Stimulated activated CD8-positive, alpha-beta memory T cell treated with anti-CD3 and anti-CD28 coated beads, Interleukin-4, amount 100 ng/mL, for 48 hours (primary cell): ENCODE measurements around the gene ARL8B.
"Not testable (repeated sequence)": the region's sequence is repeated elsewhere in the genome, so short reads cannot be mapped to it uniquely, and the experiment has no call there.

Experiments
- DNase-seq: peaks from one replicate; pipeline ENCODE4 v3.0.0-alpha.2; 2020

The ARL8B gene

DNA sequence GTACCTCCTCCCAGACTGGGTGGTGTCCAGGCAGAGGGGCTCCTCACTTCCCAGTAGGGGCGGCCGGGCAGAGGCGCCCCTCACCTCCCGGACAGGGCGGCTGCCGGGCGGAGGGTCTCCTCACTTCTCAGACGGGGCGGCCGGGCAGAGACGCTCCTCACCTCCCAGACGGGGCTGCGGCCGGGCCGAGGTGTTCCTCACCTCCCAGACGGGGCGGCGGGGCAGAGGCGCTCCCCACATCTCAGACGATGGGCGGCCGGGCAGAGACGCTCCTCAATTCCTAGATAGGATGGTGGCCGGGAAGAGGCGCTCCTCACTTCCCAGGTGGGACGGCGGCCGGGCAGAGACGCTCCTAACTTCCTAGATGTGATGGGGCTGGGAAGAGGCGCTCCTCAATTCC, 8.4 kb upstream of the ARL8B start:
- not testable (repeated sequence) for DNase-seq

DNA sequence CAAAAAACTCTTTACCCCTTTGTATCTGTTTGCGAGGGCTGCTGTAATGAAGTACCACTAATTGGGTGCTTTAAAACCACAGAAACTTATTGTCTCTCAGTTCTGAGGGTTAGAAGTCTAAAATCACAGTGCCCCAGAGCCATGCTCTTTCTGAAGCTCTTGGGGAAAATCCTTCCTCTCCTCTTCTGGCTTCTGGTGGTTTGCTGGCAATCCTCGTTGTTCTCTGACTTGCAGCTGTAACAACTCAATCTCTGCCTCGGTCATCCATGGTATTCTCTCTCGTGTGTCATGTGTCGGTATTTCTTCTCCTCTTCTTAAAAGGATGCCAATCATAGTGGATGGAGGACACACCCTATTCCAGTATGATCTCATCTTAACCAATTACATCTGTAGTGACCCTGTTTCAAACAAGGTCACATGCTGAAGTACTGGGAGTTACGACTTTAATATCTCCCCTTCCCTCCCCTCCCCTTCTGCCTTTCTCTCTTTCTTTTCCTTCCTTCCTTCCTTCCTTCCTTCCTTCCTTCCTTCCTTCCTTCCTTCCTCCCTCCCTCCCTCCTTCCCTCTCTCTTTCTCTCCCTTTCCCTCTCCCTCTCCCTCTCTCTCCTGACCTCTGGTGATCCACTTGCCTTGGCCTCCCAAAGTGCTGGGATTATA, 6.5 kb upstream of the ARL8B start:
- no peak for DNase-seq

DNA sequence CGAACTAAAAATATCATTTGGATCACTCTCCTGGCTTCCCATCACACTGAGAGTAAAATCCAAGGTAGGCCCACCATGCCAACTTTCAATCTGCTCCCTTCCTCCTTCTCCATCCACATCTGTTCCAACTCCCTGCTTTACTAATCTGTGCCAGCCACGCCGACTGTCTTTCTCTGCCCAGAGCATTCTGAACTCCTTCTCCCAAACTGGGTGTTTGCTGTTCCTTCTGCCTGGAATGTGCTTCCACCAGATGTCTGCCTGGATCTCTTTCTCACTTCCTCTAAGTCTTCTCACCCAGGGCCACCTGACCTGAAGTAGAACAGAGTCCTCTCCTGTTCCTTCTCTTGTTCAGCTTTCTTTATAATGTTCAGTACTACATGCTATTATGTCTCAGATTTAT, 5.6 kb upstream of the ARL8B start:
- no peak for DNase-seq

DNA sequence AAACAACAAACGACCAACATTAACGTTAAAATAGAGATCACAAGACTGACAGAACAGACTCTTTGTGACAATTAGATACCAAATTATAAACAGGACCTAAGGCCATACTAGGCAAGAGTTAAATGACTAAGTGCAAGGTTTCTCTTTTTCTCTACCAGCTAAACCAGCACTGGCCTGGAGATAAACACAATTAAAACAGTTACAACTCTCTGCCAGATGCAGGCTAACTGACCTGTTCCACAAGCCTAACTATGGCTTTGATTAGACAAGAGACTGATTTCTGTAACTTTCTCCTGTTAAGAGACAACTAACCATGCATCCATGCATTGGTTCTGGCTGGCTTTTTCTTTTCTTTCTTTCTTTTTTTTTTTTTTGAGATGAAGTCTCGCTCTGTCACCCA, 1.6 kb upstream of the ARL8B start:
- DNase-seq: no peak

DNA sequence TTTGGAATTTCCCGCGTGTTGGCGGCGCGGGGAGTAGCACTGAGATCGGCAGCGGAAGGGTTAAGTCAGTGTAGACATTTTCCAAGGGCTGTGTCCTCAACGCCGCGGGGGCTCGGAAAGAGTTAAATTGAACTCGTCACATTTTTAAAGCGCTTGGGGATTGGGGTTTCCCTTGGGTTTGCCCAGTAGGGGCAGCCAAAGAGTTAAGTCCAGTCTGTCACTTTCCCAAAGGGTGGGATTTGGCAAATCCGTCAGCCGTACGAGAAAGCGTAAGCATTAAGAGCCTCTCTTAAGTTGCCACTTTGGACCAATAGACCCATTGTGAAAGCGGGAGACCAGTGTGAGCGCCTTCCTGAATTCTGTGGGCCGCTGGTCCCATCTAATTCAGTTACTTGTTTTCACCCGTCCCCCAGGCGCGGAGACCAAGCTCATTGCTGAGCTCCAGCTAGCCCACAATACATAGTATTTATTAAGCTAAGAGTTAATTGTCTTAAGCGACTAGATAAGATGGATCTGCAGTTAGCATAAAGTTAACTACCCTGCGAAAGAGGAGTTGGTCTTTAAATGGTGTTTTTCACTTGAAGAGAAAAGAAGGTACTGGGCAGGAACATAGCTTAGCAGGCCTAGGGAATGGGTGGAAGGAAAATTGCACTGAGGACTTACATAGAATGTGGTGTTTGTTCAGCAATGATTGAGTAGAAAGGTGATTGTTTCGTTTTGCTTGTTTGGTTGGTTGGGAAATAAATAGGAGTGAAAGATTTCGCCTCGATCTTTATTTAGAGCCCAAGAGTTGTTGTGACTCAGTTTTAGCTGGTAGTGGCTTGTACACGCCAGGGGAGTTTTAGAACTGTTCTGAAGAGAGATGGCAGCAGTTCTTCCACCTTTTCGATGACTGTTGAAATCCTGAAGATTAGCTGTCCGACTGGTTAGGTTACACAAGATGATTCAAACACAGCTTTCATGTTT, 932 bp downstream of the ARL8B start:
- DNase-seq: peak; percentile 52

GRCh38 chr3:5123937-5124336, 1.8 kb downstream of the ARL8B start:
- no peak for DNase-seq

DNA sequence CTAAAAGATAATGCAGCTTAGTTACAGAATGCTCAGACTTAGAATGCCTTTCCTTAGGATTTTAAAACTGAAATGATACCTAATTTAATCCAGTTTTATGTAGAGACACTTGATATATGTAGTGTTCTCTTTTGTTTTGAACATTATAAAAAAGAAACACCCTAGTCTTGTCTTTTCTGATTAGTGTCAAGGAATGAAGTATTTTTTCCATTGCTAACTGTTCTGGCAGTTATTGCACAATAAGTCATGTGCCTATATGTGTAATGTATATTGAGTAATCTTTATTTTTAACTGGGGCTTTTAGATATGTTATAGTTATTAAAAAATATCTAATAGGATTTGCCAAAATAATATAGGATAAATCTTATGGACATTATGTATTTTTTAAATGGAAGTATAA, 4.5 kb downstream of the ARL8B start:
- DNase-seq: no peak

GRCh38 chr3:5128849-5129248, 6.8 kb downstream of the ARL8B start:
- DNase-seq: no peak

DNA sequence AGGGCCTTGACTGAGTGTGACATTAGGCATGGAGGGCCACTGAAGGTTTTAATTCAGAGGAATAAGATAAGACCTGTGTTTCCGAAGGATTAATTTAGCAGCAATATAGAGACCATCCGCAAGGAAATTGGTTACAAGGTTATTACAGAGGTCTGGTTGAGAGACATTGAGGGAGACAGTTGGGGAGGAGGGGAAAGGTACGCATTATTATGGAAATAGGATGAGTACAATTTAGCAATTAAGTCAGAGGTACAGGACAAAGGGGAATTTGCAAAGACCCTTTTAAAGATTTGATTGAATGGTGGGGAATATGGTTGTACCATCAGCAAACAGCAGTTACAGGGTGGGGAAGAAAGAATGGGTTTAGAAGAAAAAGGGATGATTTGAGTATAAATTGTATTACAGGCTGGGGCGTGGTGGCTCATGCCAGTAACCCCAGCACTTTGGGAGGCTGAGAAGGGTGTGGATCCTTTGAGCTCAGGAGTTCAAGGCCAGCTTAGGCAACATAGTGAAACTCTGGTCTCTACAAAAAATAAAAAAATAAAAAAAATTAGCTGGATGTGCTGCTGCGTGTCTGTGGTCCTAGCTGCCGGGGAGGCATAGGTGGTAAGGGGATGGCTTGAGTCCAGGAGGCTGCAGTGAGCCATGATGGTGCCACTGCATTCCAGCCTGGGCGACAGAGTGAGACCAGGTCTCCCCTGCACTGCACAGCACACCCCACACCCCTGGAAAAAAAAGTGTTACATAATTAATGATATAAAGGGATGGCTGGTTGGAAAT, 11.3 kb downstream of the ARL8B start:
- no peak for DNase-seq

GRCh38 chr3:5134019-5134391, 11.9 kb downstream of the ARL8B start:
- no peak for DNase-seq

DNA sequence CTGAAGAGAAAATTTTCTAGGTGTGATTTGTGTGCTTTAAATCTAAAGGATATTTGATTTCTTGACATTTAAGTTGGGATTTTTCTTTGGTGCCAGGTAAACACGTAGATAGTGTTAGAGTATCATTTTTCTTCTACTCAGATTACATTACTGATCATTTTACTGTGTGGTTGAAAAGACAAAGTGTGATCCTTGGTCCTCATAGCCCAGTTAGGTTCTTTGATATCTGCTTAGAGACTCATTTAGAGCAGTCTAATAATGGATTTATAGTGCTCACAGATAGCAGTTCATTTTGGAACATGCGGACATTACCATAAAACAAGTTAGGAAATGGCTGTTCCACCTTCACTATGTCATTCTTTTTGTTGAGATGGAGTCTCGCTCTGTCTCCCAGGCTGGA, 12.4 kb downstream of the ARL8B start:
- no peak for DNase-seq

DNA sequence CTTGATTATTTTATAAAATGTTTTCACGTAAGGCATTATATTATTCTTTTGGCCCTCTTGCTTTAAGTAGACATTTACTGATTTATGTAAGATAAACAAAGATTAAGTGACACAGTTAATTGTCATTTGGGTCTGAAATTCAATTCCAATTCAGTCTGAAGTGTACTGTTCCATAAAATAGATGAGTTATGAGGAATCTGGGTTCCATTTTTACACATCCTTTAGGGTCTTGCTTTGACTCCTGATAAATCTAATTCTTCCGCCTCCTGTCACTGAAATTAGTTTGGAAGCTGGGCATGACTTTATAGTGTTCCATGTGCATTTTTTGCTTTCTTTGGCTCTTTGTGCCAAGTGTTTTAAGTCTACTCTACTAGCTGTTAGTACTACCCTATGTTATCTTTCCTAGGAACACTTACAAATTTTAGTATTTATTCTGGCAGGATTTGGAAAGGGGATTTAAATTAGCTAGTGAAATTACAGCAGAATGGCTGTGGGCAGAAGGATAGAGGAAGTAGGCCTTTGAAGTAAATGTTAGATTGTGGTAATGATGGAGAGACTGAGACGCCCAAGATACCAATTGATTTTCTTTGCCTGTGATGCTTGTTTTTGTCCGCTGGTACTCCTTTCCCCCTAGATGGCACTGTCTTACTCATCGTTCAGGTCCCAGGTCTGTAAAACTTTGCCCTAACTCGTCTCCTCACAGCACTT, 14.3 kb downstream of the ARL8B start:
- no peak for DNase-seq

GRCh38 chr3:5136919-5137429, 14.9 kb downstream of the ARL8B start:
- DNase-seq: no peak

DNA sequence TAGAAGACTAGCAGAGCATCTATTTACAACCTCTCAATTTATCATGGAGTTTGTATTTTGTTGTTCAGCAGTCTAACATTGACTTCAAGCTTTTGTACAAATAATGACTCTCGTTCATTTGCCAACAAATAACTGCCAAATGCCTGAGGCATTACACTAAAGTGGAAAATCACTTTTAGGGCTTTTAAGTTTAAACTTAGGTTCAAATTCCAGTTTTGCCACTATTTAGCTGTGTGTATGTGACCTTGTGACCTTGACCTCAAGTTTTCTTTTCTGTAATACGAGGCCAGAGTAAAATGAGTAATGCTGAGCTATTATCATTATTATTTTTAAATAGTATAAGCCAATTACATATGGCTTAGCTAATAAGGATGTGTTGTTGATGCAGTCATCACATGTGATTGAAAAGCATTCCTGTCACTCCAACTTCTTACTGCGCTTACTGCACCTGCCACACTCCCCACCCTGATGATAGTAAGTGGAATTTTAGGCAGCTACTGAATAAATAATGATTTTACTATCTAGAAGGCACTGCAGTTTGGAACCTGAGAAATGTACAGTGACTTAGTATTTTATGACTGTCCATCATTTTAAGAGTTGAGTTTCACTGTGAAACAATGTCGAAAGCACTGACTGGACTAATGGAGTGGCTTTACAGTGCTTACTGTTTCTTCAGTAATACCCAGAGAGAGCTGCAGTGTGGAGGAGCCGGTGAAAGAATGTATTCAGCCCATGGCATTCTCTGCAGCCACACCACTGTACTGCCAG, 16.3 kb downstream of the ARL8B start:
- DNase-seq: no peak

GRCh38 chr3:5140230-5140621, 18.1 kb downstream of the ARL8B start:
- DNase-seq: no peak

- DNase-seq: no peak
Observed at GRCh38 chr3:5140839-5141238, 18.7 kb downstream of the ARL8B start.

DNA sequence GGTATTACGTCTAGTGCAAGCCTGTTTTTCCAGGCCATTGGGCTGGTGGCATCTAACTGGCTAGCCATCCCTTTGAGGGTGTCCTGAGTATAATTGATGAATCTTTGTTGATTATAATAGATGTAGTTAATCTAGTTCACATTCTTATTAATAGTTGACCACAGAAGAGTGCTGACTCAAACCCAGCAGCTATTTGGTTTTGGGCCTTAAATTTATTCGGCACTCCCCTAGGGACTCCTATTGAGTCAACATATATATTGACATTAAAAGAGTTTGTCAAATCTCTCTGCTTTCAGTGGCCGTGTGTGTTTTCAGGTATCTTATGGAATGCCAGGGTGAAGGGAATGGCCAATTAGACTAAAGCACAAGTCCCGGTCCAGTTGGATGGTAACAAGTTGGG, 19.7 kb downstream of the ARL8B start:
- DNase-seq: no peak

- DNase-seq: no peak
Observed at GRCh38 chr3:5143464-5143863, 21.4 kb downstream of the ARL8B start.

DNA sequence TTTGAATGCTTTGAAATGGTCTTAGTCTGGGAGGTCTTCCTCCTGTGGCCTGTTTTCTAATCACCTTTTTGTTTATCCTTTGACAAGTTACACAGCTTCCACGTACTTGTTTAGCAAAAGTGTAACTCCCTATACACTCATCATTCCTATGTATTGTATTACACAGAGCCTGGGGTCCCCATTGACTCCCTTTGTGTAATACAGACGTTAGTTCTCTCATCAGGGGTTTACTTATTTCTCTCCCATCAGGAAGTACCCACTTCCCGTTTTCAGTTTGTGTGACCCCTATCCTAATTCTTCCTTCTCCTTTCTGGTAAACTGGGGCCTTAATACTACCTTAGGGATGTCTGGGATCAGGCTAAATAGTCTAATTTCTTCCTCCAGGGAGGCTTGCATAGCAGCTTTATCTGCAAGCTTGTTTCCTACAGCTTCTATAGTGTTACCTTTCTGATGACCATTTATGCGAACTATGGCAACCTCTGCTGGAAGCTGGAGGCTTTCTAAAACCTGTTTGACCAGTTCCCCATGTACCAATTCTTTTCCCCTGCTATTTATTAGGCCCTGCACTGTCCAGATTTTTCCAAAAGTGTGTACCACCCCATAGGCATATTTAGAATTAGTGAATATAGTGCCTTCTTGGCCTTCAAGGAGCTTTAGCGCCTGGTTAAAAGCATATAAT, 22.4 kb downstream of the ARL8B start:
- no peak for DNase-seq

GRCh38 chr3:5145120-5145519, 23.0 kb downstream of the ARL8B start:
- DNase-seq: no peak

- DNase-seq: not testable (repeated sequence)
Observed at GRCh38 chr3:5147152-5147551, 25.1 kb downstream of the ARL8B start.
